Body of pancreas (tissue), 4 donors: Measurements from ENCODE around the gene P3H2. TPM values are rescaled to one million over a fixed set of nuclear protein-coding genes. Genes with fewer than 3 reads are reported as not detected.

ENCODE experiments used
- ATAC-seq: fragments of 150-250 bp; one replicate; pipeline ENCODE4 v1.9.1; 2016
- DNase-seq, 4 donors: peaks; one replicate each; pipeline ENCODE4 v3.0.0-alpha.2; 2019
- H3K27ac ChIP-seq, 4 donors: fragments of 200-600 bp; sonication (generic); 1 replicate in 3 of 4; 2 replicates in 1 of 4; pipeline versions ENCODE4 v1.5.1 to v1.6.1; 2016 to 2019; ENCODE audit warnings: mild to moderate bottlenecking in 1 of 4, mixed read lengths in 1 of 4, moderate library complexity in 1 of 4
- H3K27me3 ChIP-seq, 2 donors: fragments of 200-600 bp; sonication (generic); one replicate each; pipeline ENCODE4 v1.6.0; 2016; ENCODE audit warnings: mild to moderate bottlenecking in 1 of 2
- H3K36me3 ChIP-seq, 2 donors: fragments of 200-600 bp; sonication (generic); replicated peaks in 1 of 2; 2 replicates each; pipeline ENCODE4 v1.5.1; 2016; ENCODE audit warnings: low read depth in 2 of 2; ENCODE audit not compliant: insufficient read depth in 1 of 2
- H3K4me1 ChIP-seq: fragments of 200-600 bp; sonication (generic); one replicate; pipeline ENCODE4 v1.6.0; 2016
- H3K4me3 ChIP-seq, 2 donors: fragments of 200-600 bp; sonication (generic); 1 replicate in 1 of 2; 2 replicates in 1 of 2; pipeline ENCODE4 v1.5.1; 2016 to 2019
- H3K9me3 ChIP-seq, 3 donors: fragments of 200-600 bp; sonication (generic); 1 replicate in 2 of 3; 2 replicates in 1 of 3; pipeline ENCODE4 v1.5.1; 2016
- CTCF ChIP-seq, 7 experiments: fragments of 450-650 bp in 4 of 7; fragments of 200-600 bp in 3 of 7; sonication (generic) in 3 of 7; IDR thresholded peaks; one replicate each; pipeline ENCODE4 v1.5.1; 2016 to 2019; ENCODE audit warnings: antibody characterized with exemption in 7 of 7
- POLR2A ChIP-seq, 3 donors: fragments of 450-650 bp; IDR thresholded peaks; one replicate each; pipeline ENCODE4 v1.6.1; 2016; ENCODE audit warnings: antibody characterized with exemption in 3 of 3, mild to moderate bottlenecking in 2 of 3
- whole genome bisulfite sequencing, 2 donors: methylation state at CpG; one replicate each; pipeline ENCODE4 v1.1.5; 2017; 5-methylcytosine and 5-hydroxymethylcytosine counted together
- intact Hi-C: fragments of 100-400 bp; cut with DNase I; formaldehyde crosslinking; loops from one replicate; pipeline ENCODE4 v1.15.1; 2023
- total RNA-seq, 2 donors: library from RNA; depleted of rRNA; stranded (reverse); fragments of >200 nt; gene quantifications; one replicate each; pipeline ENCODE4 v1.1.0, GENCODE V29; 2016

The P3H2 gene
- total RNA-seq, 2 donors from 2014 or later: 3.0 to 35.5 TPM

- H3K27ac ChIP-seq: no peak overlapping the region
- H3K36me3 ChIP-seq: no peaks in the 10 kb centered on the region
- WGBS, 2 donors: 54 to 60% methylated on average over 2 of the region's 2 CpGs
- no peaks in the 10 kb centered on the region for H3K27me3 ChIP-seq
- H3K4me1 ChIP-seq: no peaks in the 10 kb centered on the region
- H3K4me3 ChIP-seq: no peak overlapping the region
- TF ChIP-seq POLR2A (IDR thresholded peaks at IDR 0.05): no peak
- no peak for TF ChIP-seq CTCF (IDR thresholded peaks at IDR 0.05)
- ATAC-seq (no peak), DNase-seq (no peak)
- no peaks in the 10 kb centered on the region for H3K9me3 ChIP-seq
- intact Hi-C loops: no loop called here
Measured at GRCh38 chr3:190014940-190015339, 105.8 kb downstream of the P3H2 start.

- no peak overlapping the region for H3K27ac ChIP-seq
- H3K9me3 ChIP-seq: no peaks in the 10 kb centered on the region
- no peaks in the 10 kb centered on the region for H3K4me1 ChIP-seq
- TF ChIP-seq POLR2A (IDR thresholded peaks at IDR 0.05) (no peak), CTCF (IDR thresholded peaks at IDR 0.05) (no peak)
- no peaks in the 10 kb centered on the region for H3K27me3 ChIP-seq
- WGBS, 2 donors: 44% methylated on average over 7 of the region's 7 CpGs
- DNase-seq (no peak), ATAC-seq (no peak)
- no peak overlapping the region for H3K4me3 ChIP-seq
- no peaks in the 10 kb centered on the region for H3K36me3 ChIP-seq
- intact Hi-C loops: no loop called here
Measured at GRCh38 chr3:190013943-190014924, 106.5 kb downstream of the P3H2 start.

GRCh38 chr3:190012784-190013183 lies 107.9 kb downstream of the P3H2 start:
- intact Hi-C loops: no loop called here
- ATAC-seq: no peak
- Histone ChIP-seq H3K9me3 (no peaks in the 10 kb centered on the region), H3K27ac (no peak overlapping the region), H3K36me3 (no peaks in the 10 kb centered on the region), H3K4me1 (no peaks in the 10 kb centered on the region), H3K27me3 (no peaks in the 10 kb centered on the region), H3K4me3 (no peak overlapping the region)
- TF ChIP-seq POLR2A (IDR thresholded peaks at IDR 0.05) (no peak), CTCF (IDR thresholded peaks at IDR 0.05) (no peak)
- DNase-seq: no peak
- WGBS, 2 donors: 72 to 75% methylated on average over 6 of the region's 6 CpGs

- H3K27ac ChIP-seq: no peak overlapping the region
- no peak overlapping the region for H3K4me3 ChIP-seq
- no peak for DNase-seq
Measured at GRCh38 chr3:190012314-190012782, 108.3 kb downstream of the P3H2 start.

More at GRCh38 chr3:190012314-190012782, 108.3 kb downstream of the P3H2 start:
- peak; percentile 64 for ATAC-seq
- TF ChIP-seq POLR2A (IDR thresholded peaks at IDR 0.05): no peak
- TF ChIP-seq CTCF (IDR thresholded peaks at IDR 0.05): no peak
- WGBS, 2 donors: 27 to 37% methylated on average over 4 of the region's 4 CpGs
- intact Hi-C loops: no loop called here
- Histone ChIP-seq H3K4me1 (no peaks in the 10 kb centered on the region), H3K36me3 (no peaks in the 10 kb centered on the region), H3K27me3 (no peaks in the 10 kb centered on the region), H3K9me3 (no peaks in the 10 kb centered on the region)
